NCI-H460 (cell line): ENCODE measurements around the gene CCDC82. TPM values are rescaled to one million over a fixed set of nuclear protein-coding genes. Genes with fewer than 3 reads are reported as not detected.
A peak's percentile ranks its signal among the peaks of the same experiment; 100 is the strongest.
"Not testable (repeated sequence)": the region's sequence is repeated elsewhere in the genome, so short reads cannot be mapped to it uniquely, and the experiment has no call there.

Experiments
- DNase-seq: peaks from one replicate; pipeline ENCODE4 v3.0.0-alpha.2; 2016; ENCODE audit warnings: low read depth; ENCODE audit errors: extremely low read depth
- polyA plus RNA-seq: library from polyadenylated mRNA; depleted of rRNA; stranded (reverse); fragments of >200 nt; gene quantifications from 2 replicates; pipeline ENCODE4 v1.2.3, GENCODE V29; 2014; cell fraction: nucleus; rRNA removed
- total RNA-seq: library from RNA; depleted of rRNA; stranded (reverse); fragments of >200 nt; shearing (Covaris generic); gene quantifications from 2 replicates; pipeline ENCODE4 v1.2.3, GENCODE V29; 2014; rRNA removed

Gene CCDC82
- 8.7 and 16.3 TPM in 2 replicates for total RNA-seq
- polyA plus RNA-seq: 39.0 and 46.6 TPM in 2 replicates

GRCh38 chr11:96389720-96390487 lies at the start of gene CCDC82, which contains the start of gene JRKL:
TSS of gene CCDC82 (minus strand) at chr11:96389912. CDS start at chr11:96384747, 5,165 bp downstream.
TSS of gene JRKL (plus strand) at chr11:96390013. CDS start at chr11:96390650, 637 bp downstream.
- DNase-seq: peak; percentile 93

- not testable (repeated sequence) for DNase-seq
Measured at GRCh38 chr11:96432654-96433053, 42.9 kb upstream of the CCDC82 start.

DNA sequence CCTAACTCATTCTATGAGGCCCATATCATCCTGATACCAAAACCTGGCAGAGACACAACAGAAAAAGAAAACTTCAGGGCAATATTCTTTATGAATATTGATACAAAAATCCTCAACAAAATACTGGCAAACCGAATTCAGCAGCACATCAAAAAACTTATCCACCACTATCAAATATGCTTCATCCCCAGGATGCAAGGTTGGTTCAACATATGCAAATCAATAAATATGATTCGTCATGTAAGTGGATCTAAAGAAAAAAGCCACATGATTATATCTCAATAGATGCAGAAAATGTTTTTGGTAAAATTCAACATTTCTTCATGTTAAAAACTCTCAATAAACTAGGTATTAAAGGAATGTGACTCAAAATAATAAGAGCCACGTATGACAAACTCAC lies 41.0 kb upstream of the CCDC82 start:
- DNase-seq: no peak

GRCh38 chr11:96424693-96425092 lies 35.0 kb upstream of the CCDC82 start:
- no peak for DNase-seq

- no peak for DNase-seq
Measured at GRCh38 chr11:96413408-96413807, 23.7 kb upstream of the CCDC82 start.

- no peak for DNase-seq
Measured at GRCh38 chr11:96412761-96413381, 23.2 kb upstream of the CCDC82 start.

DNA sequence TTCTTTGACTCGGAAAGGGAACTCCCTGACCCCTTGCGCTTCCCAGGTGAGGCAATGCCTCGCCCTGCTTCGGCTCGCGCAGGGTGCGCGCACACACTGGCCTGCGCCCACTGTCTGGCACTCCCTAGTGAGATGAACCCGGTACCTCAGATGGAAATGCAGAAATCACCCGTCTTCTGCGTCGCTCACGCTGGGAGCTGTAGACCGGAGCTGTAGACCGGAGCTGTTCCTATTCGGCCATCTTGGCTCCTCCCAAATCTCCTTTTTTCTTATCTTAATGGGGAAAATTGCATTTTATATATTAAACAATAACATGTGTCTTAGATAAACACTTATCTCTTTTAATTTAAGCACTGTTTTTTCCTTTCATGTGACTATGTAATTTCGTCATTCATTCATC lies 21.7 kb upstream of the CCDC82 start:
- DNase-seq: not testable (repeated sequence)

DNA sequence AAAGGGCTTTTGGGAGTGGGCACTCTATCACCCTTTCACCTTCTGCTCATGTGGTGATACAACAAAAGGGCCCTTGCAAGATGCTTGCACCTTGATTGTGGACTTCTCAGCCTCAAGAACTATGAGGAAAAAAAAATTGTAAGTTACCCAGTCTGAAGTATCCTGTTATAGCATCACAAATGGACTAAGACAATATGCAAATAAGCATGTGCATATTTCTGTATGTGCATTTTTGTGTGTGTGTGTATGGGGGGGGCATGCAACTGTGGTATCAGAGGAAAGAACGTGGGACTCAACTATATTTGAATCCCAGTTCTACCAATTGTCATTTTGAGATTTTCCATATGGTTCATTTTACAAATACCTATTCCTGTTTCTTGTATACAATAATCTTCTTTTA lies 11.0 kb upstream of the CCDC82 start:
- DNase-seq: no peak

GRCh38 chr11:96397863-96398262 lies 8.2 kb upstream of the CCDC82 start:
- no peak for DNase-seq

DNA sequence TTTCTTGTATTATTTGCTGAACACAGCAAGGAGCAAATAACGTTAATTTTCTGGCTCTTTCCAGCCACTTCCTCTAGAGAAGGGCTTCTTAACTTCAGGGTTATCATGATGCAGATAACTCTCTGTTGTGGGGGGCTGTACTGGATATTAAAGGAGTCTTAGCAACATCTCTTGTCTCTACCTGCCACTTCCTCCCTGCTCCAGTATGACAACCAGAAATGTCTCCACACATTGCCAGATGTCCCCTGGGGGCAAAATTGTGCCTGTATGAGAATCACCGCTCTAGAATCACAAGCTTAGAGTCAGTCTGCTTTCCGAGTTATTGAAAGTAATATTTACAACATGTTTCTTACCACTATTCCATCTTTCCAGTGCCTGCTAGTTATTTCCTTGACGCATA lies 6.9 kb upstream of the CCDC82 start:
- no peak for DNase-seq

GRCh38 chr11:96394773-96395172 lies 5.1 kb upstream of the CCDC82 start:
- DNase-seq: no peak

DNA sequence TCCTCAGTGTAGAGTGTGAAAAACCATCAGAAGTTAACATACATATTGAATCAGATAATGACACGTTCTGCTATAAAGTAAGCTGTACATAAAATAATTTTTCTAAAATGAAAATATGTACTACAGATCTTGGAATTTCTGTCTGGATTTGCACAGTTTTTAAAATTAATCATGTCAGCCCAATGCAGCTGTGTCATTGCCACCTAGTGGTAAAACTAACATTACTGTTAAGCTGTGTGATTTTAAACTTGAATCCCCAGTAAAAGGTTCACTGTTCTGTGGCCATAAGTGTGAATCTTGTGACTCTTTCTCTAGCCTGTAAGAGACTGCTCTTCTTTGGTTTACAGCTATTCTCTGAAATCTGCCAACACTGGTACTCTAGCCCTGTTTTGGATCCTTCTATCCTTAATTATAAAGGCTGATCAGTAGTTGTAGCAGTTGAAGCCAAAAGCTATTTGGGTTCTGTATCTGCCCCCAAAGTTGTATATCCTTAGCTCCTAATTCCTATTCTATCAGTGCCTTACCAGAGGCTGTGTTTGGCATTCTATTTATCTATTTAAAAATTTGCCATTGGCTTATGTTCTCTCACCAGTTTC lies 4.1 kb upstream of the CCDC82 start:
- peak; percentile 39 for DNase-seq

GRCh38 chr11:96391698-96392307 lies 2.1 kb upstream of the CCDC82 start:
- no peak for DNase-seq

- no peak for DNase-seq
Measured at GRCh38 chr11:96390488-96390792, 728 bp upstream of the CCDC82 start.

DNA sequence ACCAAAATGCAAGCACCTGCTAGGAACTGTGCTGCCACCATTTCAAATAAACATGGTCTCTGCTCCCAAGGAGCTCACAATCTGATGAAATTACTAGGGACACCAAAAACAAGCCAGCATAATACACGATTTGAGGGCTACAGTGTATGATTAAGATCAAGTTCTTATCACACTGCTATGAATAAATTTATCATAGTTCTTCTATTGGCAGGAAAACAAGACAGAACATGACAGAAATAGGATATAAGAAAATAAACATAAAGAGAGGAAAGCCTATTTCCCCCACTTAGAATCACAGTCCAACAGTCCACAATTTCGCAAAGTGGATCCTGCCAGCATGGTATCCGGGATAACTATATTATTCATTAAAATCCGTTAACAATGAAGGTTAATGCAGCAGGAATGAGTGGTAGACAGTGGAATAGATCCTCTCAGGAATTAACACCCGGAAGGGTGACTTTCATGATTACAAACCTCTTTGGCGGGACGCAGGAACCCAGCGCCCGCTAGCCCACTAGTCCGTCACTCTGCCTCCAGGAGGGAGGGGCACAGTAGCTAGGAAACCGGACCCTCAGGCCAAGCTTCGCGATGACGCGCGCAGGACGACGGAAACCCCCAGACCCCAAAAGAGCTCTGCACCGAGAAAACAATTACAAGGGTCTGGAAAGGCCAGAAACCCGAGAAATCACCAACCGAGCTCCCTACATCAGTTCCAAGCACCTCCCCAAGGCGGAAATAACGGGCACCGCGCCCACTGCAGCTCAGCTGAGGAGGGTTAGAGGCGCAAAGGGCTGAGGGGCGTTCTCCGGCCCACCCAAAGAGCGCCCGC lies 607 bp downstream of the CCDC82 start:
- DNase-seq: no peak

DNA sequence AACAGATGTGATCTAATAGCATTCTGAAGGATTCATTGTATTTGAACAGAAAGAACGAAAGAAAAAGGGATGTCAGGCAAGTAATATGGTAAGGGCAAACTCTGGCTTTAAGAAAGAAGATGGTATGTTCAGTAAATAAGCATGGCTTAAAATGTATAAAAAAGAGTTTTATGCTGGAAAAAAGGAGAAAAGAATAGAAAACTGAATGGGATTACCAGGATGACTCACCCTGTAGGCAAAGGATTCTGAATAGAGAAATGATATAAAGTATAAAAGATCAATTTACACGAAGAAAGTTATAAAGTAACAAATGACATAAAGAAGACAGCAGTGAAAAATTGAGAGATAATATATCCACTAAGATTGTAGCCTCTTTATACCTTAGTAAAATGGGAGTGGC lies 4.5 kb downstream of the CCDC82 start:
- DNase-seq: no peak

GRCh38 chr11:96384156-96384555 lies 5.6 kb downstream of the CCDC82 start:
- no peak for DNase-seq

DNA sequence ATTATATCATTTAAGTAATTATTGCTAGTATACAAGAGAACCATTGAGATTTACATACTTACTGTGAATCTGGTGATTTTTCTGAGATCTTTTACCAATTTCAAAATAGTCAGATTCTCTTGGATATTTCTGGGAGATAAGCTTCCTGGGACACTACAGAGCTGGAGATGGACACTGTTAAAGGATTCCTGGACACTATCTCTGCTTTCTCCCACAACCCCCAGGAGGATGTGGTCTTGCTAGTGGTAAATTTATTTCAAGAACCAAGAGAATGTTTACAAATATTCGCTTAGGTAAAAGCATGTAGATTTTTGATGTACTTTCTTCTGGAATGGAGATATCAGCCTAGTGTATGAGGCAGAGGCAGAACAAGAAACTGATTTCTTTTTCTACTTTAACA lies 12.9 kb downstream of the CCDC82 start:
- DNase-seq: no peak

GRCh38 chr11:96373826-96374225 lies 15.9 kb downstream of the CCDC82 start:
- DNase-seq: no peak

DNA sequence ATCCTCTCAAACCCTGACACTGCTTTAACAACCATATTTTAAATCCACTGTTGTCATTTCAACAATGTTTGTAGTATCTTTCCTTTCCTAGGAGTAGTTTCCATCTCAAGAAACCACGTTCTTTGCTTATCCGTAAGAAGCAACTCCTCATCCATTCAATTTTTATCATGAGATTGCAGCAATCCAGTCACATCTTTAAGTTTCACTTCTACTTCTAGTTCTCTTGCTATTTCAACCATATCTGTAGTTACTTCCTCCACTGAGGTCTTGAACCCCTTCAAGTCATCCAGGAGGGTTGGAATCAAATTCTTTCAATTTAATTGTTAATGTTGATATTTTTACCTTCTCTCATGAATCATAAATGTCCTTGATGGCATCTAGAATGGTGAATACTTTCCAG lies 22.4 kb downstream of the CCDC82 start:
- no peak for DNase-seq

GRCh38 chr11:96366024-96366423 lies 23.7 kb downstream of the CCDC82 start:
- DNase-seq: no peak
